Neural progenitor cell (in vitro differentiated cells): Measurements from ENCODE around the gene DNAI2. TPM values are rescaled to one million over a fixed set of nuclear protein-coding genes. Genes with fewer than 3 reads are reported as not detected.

ENCODE experiments used
- DNase-seq: peaks from one replicate; pipeline ENCODE4 v3.0.0-alpha.2; 2016; ENCODE audit warnings: low spot score
- H2AFZ ChIP-seq: fragments of 200-600 bp; sonication (generic); replicated peaks from 2 replicates; pipeline ENCODE4 v1.6.1; 2016; ENCODE audit warnings: antibody characterized with exemption
- H3F3A ChIP-seq: fragments of 200-600 bp; sonication (generic); 2 replicates; pipeline ENCODE4 v1.6.1; 2016; ENCODE audit warnings: antibody characterized with exemption, low read depth
- H3K27ac ChIP-seq: fragments of 200-600 bp; sonication (generic); 2 replicates; pipeline ENCODE4 v1.5.1; 2016; ENCODE audit warnings: mild to moderate bottlenecking
- H3K27me3 ChIP-seq: fragments of 200-600 bp; sonication (generic); 2 replicates; pipeline ENCODE4 v1.6.1; 2016; ENCODE audit warnings: mild to moderate bottlenecking, moderate library complexity
- H3K36me3 ChIP-seq: fragments of 200-600 bp; sonication (generic); 2 replicates; pipeline ENCODE4 v1.5.1; 2016
- H3K4me1 ChIP-seq: fragments of 200-600 bp; sonication (generic); 2 replicates; pipeline ENCODE4 v1.6.1; 2016; ENCODE audit warnings: mixed run types
- H3K4me2 ChIP-seq: fragments of 200-600 bp; sonication (generic); 2 replicates; pipeline ENCODE4 v1.6.1; 2016
- H3K4me3 ChIP-seq: fragments of 200-600 bp; sonication (generic); 2 replicates; pipeline ENCODE4 v1.5.1; 2016
- H3K79me2 ChIP-seq: fragments of 200-600 bp; sonication (generic); 2 replicates; pipeline ENCODE4 v1.6.1; 2016; ENCODE audit warnings: low read depth
- H3K9ac ChIP-seq: fragments of 200-600 bp; sonication (generic); 2 replicates; pipeline ENCODE4 v1.6.1; 2016
- H3K9me3 ChIP-seq: fragments of 200-600 bp; sonication (generic); 2 replicates; pipeline ENCODE4 v1.5.1; 2016; ENCODE audit warnings: low read depth
- H4K20me1 ChIP-seq: fragments of 200-600 bp; sonication (generic); 2 replicates; pipeline ENCODE4 v1.6.1; 2016; ENCODE audit warnings: low read depth
- H3K27ac Mint-ChIP-seq: 3 replicates; pipeline ENCODE4 v1.8.0; 2021; ENCODE audit warnings: mixed read lengths
- H3K27me3 Mint-ChIP-seq: 2 replicates; pipeline ENCODE4 v1.8.0; 2022; ENCODE audit warnings: low read depth, mild to moderate bottlenecking, inconsistent platforms, moderate library complexity, mixed read lengths; ENCODE audit not compliant: insufficient read depth
- H3K36me3 Mint-ChIP-seq: 3 replicates; pipeline ENCODE4 v1.8.0; 2021; ENCODE audit warnings: mixed read lengths
- H3K4me1 Mint-ChIP-seq: 3 replicates; pipeline ENCODE4 v1.8.0; 2021; ENCODE audit warnings: mixed read lengths
- H3K4me3 Mint-ChIP-seq: 3 replicates; pipeline ENCODE4 v1.8.0; 2021; ENCODE audit warnings: mild to moderate bottlenecking, moderate library complexity, mixed read lengths
- H3K9me3 Mint-ChIP-seq: 3 replicates; pipeline ENCODE4 v1.8.0; 2020; ENCODE audit warnings: mixed read lengths
- EZH2 ChIP-seq: fragments of 200-600 bp; sonication (generic); IDR thresholded peaks from 2 replicates; pipeline ENCODE4 v1.6.1; 2017; ENCODE audit warnings: antibody characterized with exemption, mild to moderate bottlenecking, moderate library complexity
- EZH2phosphoT487 ChIP-seq: fragments of 200-600 bp; sonication (generic); IDR thresholded peaks from 2 replicates; pipeline ENCODE4 v1.6.1; 2017; ENCODE audit warnings: antibody characterized with exemption
- total RNA-seq: library from RNA; depleted of rRNA; stranded (reverse); fragments of >200 nt; gene quantifications from 2 replicates; pipeline ENCODE4 v1.2.3, GENCODE V29; 2015; ENCODE audit warnings: low replicate concordance
- TF ChIP-seq, protein P1 (sequence below): fragments of 200-600 bp; sonication (generic); IDR thresholded peaks from 2 replicates; pipeline ENCODE4 v1.5.1; 2017; ENCODE audit warnings: antibody characterized with exemption, mild to moderate bottlenecking

Gene DNAI2
- total RNA-seq, 1 donor from 2014 or later = not detected

DNA sequence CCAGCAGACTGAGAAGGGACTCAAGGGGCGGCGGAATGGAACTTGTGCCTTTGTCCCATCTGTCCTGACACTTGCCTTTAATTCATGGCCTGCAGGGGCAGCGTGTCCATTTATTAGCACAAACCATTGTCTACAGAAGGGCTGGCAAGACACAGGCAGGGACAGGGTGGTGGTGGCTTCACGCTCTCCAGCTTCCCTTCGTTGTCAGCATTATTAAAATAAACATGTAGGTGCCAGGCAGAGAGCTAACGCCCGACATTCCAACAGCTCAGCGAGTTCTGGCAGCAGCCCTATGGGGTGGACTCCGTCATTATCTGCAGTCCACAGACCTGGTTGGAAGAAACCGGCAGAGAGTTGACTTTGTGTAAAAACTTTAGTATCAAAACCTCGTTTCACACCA, 16.3 kb downstream of the DNAI2 start:
- H3K4me1 Mint-ChIP-seq = peaks cover 8% of the 10 kb centered on the region
- Histone ChIP-seq H3K27ac (no peak overlapping the region), H3K9ac (no peak overlapping the region), H4K20me1 (no peaks in the 10 kb centered on the region), H3K4me3 (no peak overlapping the region), H3K4me1 (no peaks in the 10 kb centered on the region), H3K36me3 (no peaks in the 10 kb centered on the region), H3K4me2 (no peak overlapping the region), H3K9me3 (no peaks in the 10 kb centered on the region), H3K79me2 (no peaks in the 10 kb centered on the region), H3K27me3 (peaks cover under 1% of the 10 kb centered on the region), H3F3A (no peaks in the 10 kb centered on the region), H2AFZ (no peak overlapping the region)
- H3K27me3 Mint-ChIP-seq = peaks cover 14% of the 10 kb centered on the region
- no peaks in the 10 kb centered on the region for H3K36me3 Mint-ChIP-seq
- peak; percentile 25 for DNase-seq
- no peak overlapping the region for H3K4me3 Mint-ChIP-seq
- TF ChIP-seq EZH2phosphoT487 (no peak), EZH2 (no peak)
- TF ChIP-seq, protein P1, sequence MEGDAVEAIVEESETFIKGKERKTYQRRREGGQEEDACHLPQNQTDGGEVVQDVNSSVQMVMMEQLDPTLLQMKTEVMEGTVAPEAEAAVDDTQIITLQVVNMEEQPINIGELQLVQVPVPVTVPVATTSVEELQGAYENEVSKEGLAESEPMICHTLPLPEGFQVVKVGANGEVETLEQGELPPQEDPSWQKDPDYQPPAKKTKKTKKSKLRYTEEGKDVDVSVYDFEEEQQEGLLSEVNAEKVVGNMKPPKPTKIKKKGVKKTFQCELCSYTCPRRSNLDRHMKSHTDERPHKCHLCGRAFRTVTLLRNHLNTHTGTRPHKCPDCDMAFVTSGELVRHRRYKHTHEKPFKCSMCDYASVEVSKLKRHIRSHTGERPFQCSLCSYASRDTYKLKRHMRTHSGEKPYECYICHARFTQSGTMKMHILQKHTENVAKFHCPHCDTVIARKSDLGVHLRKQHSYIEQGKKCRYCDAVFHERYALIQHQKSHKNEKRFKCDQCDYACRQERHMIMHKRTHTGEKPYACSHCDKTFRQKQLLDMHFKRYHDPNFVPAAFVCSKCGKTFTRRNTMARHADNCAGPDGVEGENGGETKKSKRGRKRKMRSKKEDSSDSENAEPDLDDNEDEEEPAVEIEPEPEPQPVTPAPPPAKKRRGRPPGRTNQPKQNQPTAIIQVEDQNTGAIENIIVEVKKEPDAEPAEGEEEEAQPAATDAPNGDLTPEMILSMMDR = peak; percentile 35
- peaks cover 9% of the 10 kb centered on the region for H3K9me3 Mint-ChIP-seq
- H3K27ac Mint-ChIP-seq = peak overlapping the region; percentile 57

DNA sequence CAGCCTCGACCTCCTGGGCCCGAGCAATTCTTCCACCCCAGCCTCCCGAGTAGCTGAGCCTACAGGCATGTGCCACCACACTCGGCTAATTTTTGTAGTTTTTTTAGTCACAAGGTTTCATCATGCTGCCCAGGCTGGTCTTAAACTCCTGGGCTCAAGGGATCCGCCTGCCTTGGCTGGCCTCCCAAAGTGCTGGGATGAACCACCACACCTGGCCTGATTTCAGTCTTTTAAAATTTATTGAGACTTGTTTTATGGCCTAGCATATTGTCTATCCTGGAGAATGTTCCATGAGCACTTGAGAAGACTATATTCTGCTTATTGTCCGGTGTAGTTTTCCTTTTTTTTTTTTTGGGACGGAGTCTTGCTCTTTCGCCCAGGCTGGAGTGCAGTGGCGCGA, 18.5 kb downstream of the DNAI2 start:
- no peak overlapping the region for H3K4me3 ChIP-seq
- peaks cover 12% of the 10 kb centered on the region for H3F3A ChIP-seq
- Mint-ChIP-seq H3K9me3 (peaks cover 10% of the 10 kb centered on the region), H3K4me1 (peaks cover 21% of the 10 kb centered on the region), H3K27ac (no peak overlapping the region), H3K4me3 (no peak overlapping the region), H3K36me3 (no peaks in the 10 kb centered on the region), H3K27me3 (peaks cover 14% of the 10 kb centered on the region)
- no peaks in the 10 kb centered on the region for H3K9me3 ChIP-seq
- no peaks in the 10 kb centered on the region for H3K27me3 ChIP-seq
- TF ChIP-seq EZH2phosphoT487 = no peak
- TF ChIP-seq, protein P1 = no peak
- TF ChIP-seq EZH2 = no peak
- no peaks in the 10 kb centered on the region for H4K20me1 ChIP-seq
- no peak overlapping the region for H2AFZ ChIP-seq
- H3K9ac ChIP-seq = no peak overlapping the region
- no peak overlapping the region for H3K4me2 ChIP-seq
- H3K4me1 ChIP-seq = no peaks in the 10 kb centered on the region
- DNase-seq = no peak
- no peaks in the 10 kb centered on the region for H3K79me2 ChIP-seq
- no peaks in the 10 kb centered on the region for H3K36me3 ChIP-seq
- no peak overlapping the region for H3K27ac ChIP-seq

- Mint-ChIP-seq H3K36me3 (no peaks in the 10 kb centered on the region), H3K4me1 (peaks cover 22% of the 10 kb centered on the region), H3K27me3 (peaks cover 20% of the 10 kb centered on the region), H3K9me3 (peaks cover 10% of the 10 kb centered on the region), H3K4me3 (no peak overlapping the region), H3K27ac (no peak overlapping the region)
- Histone ChIP-seq H3K9me3 (no peaks in the 10 kb centered on the region), H3K4me3 (no peak overlapping the region), H3K27ac (no peak overlapping the region), H3K9ac (no peak overlapping the region), H3K27me3 (no peaks in the 10 kb centered on the region), H3K79me2 (no peaks in the 10 kb centered on the region), H3K4me2 (no peak overlapping the region), H2AFZ (no peak overlapping the region), H3F3A (peaks cover 12% of the 10 kb centered on the region), H3K4me1 (no peaks in the 10 kb centered on the region), H3K36me3 (no peaks in the 10 kb centered on the region), H4K20me1 (no peaks in the 10 kb centered on the region)
- no peak for DNase-seq
- no peak for TF ChIP-seq EZH2phosphoT487
- TF ChIP-seq, protein P1 = no peak
Measured at GRCh38 chr17:74295625-74296547, 21.9 kb downstream of the DNAI2 start.
